Fibroblast of villous mesenchyme (primary cell): ENCODE results near the gene GAS2. TPM values are rescaled to one million over a fixed set of nuclear protein-coding genes. Genes with fewer than 3 reads are reported as not detected.
"Not testable (repeated sequence)": the region's sequence is repeated elsewhere in the genome, so short reads cannot be mapped to it uniquely, and the experiment has no call there.

ENCODE experiments used
- DNase-seq: peaks from one replicate; pipeline ENCODE4 v3.0.0-alpha.2; 2010; ENCODE audit warnings: low read depth
- H3K4me3 ChIP-seq: 2 replicates; pipeline ENCODE4 v1.5.1; 2011; ENCODE audit warnings: low read depth, mild to moderate bottlenecking, low read length
- total RNA-seq: library from RNA; depleted of rRNA; stranded (reverse); fragments of >200 nt; gene quantifications from 2 replicates; pipeline ENCODE4 v1.2.3, GENCODE V29; 2012
- TF ChIP-seq, protein P1 (sequence below): IDR thresholded peaks from 2 replicates; pipeline ENCODE4 v1.5.1; 2012; ENCODE audit warnings: low read depth, mild to moderate bottlenecking, low read length; ENCODE audit not compliant: insufficient read depth

The GAS2 gene
- total RNA-seq, 1 donor = 1.7 TPM

DNA sequence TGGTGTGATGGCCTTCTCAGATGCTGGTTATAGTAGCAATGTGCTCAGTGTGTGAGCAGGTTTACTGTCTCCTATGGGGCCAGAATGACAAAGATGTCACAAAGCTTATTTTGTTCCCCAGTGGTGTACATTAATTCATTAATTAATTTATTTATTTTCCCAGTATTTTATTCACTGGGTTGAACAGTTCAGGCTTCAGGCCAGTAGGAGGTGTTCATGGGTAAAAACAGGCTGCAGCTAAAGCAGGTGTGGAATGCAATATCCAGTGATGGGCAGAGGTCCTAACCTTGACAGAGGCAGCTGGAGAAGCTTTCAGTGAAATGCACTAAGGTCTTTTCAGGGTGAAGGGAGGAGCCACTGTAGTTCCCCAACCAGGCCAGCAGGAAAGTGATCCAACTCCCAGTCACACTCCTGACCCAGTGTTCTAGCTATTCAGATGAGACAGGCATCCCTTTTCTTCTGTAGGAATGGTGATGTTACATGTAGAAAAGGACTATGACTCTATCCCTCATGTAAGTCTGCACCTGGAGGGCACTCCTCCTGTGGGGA, 33.0 kb upstream of the GAS2 start:
- TF ChIP-seq, protein P1, sequence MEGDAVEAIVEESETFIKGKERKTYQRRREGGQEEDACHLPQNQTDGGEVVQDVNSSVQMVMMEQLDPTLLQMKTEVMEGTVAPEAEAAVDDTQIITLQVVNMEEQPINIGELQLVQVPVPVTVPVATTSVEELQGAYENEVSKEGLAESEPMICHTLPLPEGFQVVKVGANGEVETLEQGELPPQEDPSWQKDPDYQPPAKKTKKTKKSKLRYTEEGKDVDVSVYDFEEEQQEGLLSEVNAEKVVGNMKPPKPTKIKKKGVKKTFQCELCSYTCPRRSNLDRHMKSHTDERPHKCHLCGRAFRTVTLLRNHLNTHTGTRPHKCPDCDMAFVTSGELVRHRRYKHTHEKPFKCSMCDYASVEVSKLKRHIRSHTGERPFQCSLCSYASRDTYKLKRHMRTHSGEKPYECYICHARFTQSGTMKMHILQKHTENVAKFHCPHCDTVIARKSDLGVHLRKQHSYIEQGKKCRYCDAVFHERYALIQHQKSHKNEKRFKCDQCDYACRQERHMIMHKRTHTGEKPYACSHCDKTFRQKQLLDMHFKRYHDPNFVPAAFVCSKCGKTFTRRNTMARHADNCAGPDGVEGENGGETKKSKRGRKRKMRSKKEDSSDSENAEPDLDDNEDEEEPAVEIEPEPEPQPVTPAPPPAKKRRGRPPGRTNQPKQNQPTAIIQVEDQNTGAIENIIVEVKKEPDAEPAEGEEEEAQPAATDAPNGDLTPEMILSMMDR = no peak
- DNase-seq = no peak
- no peak overlapping the region for H3K4me3 ChIP-seq

DNA sequence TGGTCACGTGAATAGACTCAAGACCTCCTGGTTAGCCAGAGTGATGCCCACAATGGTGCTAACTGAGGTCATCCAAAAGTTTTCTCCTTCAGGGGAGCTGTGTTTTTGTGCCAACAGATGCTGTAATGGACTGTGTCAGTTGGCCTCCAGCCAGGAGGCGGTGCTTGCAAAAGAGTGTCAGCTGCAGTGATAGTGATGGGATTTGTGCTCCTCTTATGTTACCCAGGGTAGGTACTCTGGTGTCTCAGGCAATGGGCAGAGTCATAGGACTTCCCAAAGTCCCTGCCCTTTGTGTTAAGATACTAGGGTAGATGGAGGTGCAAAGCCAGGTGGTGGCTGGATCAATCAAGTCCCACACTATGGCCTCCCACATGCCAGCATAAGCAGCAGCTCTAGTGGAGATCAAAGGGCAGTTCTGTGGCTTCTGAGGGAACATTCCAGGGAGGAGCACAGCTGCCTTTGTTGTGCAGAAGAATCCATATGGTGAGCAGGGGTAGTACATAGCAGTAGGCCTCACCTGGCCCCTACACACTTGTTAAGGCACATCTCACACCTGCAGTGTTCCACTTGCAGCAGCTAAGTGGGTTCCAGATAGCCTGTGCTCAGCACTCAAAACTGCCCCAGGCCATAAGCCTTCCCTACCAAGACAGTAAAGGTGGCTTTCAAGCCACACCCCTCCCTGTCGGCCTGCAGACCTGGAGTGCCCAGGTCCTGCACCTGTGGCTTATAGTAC, 31.3 kb upstream of the GAS2 start:
- DNase-seq = no peak
- no peak overlapping the region for H3K4me3 ChIP-seq
- TF ChIP-seq, protein P1 = no peak

DNA sequence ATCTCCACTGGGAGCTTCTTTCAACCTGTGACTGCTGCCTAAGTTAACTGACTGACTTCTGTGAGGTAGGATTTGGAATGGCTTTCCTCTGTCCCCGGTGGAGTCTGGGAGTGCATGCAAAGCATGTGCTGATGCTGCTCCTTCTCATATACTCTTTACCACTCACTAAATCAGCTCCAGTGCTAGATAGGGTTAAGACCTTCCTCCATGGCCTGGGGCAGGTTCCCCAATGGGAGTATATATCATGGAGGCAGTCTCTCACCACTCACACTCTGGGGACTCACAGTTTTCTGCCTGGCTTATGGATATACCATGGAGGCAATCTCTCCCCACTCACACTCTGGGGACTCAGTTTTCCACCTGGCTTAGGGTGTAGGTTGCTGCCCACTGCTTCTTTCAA, 30.7 kb upstream of the GAS2 start:
- TF ChIP-seq, protein P1 = no peak
- H3K4me3 ChIP-seq = no peak overlapping the region
- no peak for DNase-seq

GRCh38 chr11:22640862-22641261, 25.5 kb upstream of the GAS2 start:
- DNase-seq = no peak
- H3K4me3 ChIP-seq = no peak overlapping the region
- TF ChIP-seq, protein P1 = no peak

GRCh38 chr11:22641559-22641958, 24.9 kb upstream of the GAS2 start:
- TF ChIP-seq, protein P1 = no peak
- no peak overlapping the region for H3K4me3 ChIP-seq
- DNase-seq = no peak

DNA sequence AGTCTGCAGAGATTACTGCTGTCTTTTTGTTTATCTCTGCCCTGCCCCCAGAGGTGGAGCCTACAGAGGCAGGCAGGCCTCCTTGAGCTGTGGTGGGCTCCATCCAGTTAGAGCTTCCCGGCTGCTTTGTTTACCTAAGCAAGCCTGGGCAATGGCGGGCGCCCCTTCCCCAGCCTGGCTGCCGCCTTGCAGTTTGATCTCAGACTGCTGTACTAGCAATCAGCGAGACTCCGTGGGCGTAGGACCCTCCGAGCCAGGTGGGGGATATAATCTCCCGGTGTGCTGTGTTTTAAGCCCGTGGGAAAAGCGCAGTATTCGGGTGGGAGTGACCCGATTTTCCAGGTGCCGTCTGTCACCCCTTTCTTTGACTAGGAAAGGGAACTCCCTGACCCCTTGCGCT, 14.1 kb upstream of the GAS2 start:
- DNase-seq, H3K4me3 ChIP-seq: not testable (repeated sequence)

DNA sequence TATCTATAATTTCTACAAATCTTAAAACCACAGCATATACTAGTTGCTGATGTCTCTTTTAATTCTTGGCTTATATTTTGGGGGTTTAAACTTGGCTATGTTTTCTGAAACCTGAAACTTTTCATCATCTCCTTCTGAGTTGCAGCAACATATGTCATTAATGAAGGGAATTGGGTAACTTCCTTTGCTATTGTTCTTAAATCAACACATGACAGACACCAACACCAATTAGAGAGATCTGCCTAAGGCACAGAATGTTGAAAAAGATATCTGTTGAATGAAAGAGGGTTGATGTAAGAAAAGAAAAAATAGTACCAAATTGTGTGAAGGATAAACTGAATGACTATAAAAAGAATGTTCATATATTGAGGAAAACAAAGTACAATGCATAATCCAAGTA, 10.3 kb upstream of the GAS2 start:
- TF ChIP-seq, protein P1 = no peak
- H3K4me3 ChIP-seq = no peak overlapping the region
- no peak for DNase-seq
